Colonic mucosa (tissue), 4 donors: ENCODE results near the gene COQ9. TPM values are rescaled to one million over a fixed set of nuclear protein-coding genes. Genes with fewer than 3 reads are reported as not detected.
A peak's percentile ranks its signal among the peaks of the same experiment; 100 is the strongest.

Experiments used
- DNase-seq: peaks from one replicate; pipeline ENCODE4 v3.0.0-alpha.2; 2020
- H3K27ac ChIP-seq: fragments of 200-600 bp; one replicate; pipeline ENCODE4 v1.8.0; 2021
- H3K27me3 ChIP-seq: fragments of 200-600 bp; one replicate; pipeline ENCODE4 v1.8.0; 2021
- H3K36me3 ChIP-seq: fragments of 200-600 bp; one replicate; pipeline ENCODE4 v1.8.0; 2021
- H3K4me1 ChIP-seq: fragments of 200-600 bp; one replicate; pipeline ENCODE4 v1.8.0; 2021; ENCODE audit warnings: mild to moderate bottlenecking
- H3K4me3 ChIP-seq: fragments of 200-600 bp; one replicate; pipeline ENCODE4 v1.8.0; 2021
- H3K9ac ChIP-seq, 2 donors: one replicate each; pipeline ENCODE4 v1.7.0; 2013; ENCODE audit warnings: control low read depth in 2 of 2, low read depth in 2 of 2, low read length in 2 of 2
- H3K9me3 ChIP-seq: fragments of 200-600 bp; one replicate; pipeline ENCODE4 v1.8.0; 2021
- CTCF ChIP-seq: fragments of 200-600 bp; IDR thresholded peaks from one replicate; pipeline ENCODE4 v1.8.0; 2022; ENCODE audit warnings: antibody characterized with exemption, mild to moderate bottlenecking
- intact Hi-C: fragments of 100-400 bp; cut with DNase I; formaldehyde crosslinking; loops from one replicate; pipeline ENCODE4 v1.14.1; 2022
- total RNA-seq, 2 donors: library from RNA; stranded (reverse); fragmentation: NEBNext Ultra II Directional in 1 of 2; extraction: Animal tissue kit (Norgen Biotek cat#: 25700) in 1 of 2; gene quantifications; one replicate each; pipeline ENCODE4 v1.2.1, GENCODE V29; 2021
- donor health status: healthy.
- donor health status: DM: no; HTN: no; CAD: no.
- donor health status: DM: no; HTN: no; CAD: no.

COQ9 gene
- total RNA-seq, 2 donors from 2014 or later = 104 to 125 TPM

GRCh38 chr16:57476546-57477410 lies 29.5 kb downstream of the COQ9 start:
- no peak for DNase-seq
- no peaks in the 10 kb centered on the region for H3K9me3 ChIP-seq
- no peak overlapping the region for H3K4me3 ChIP-seq
- no peak for TF ChIP-seq CTCF
- H3K9ac ChIP-seq = peak overlapping the region in 1 of 2 donors; percentile 12
- peaks cover 10% of the 10 kb centered on the region for H3K4me1 ChIP-seq
- intact Hi-C loops = no loop called here
- no peaks in the 10 kb centered on the region for H3K36me3 ChIP-seq
- H3K27me3 ChIP-seq = no peaks in the 10 kb centered on the region
- no peak overlapping the region for H3K27ac ChIP-seq

GRCh38 chr16:57477531-57478202 lies 30.4 kb downstream of the COQ9 start:
- Histone ChIP-seq H3K27me3 (no peaks in the 10 kb centered on the region), H3K27ac (no peak overlapping the region), H3K4me3 (no peak overlapping the region), H3K9ac (peak overlapping the region in 1 of 2 donors; percentile 4), H3K4me1 (peaks cover 10% of the 10 kb centered on the region), H3K9me3 (no peaks in the 10 kb centered on the region), H3K36me3 (no peaks in the 10 kb centered on the region)
- intact Hi-C loops = no loop called here
- DNase-seq = no peak
- no peak for TF ChIP-seq CTCF

GRCh38 chr16:57478396-57479204 lies 31.3 kb downstream of the COQ9 start:
- Histone ChIP-seq H3K27me3 (no peaks in the 10 kb centered on the region), H3K9ac (peak overlapping the region; percentile 48 to 73), H3K9me3 (no peaks in the 10 kb centered on the region), H3K36me3 (no peaks in the 10 kb centered on the region), H3K27ac (no peak overlapping the region), H3K4me3 (peak overlapping the region; percentile 31), H3K4me1 (peaks cover 10% of the 10 kb centered on the region)
- intact Hi-C loops = no loop called here
- no peak for TF ChIP-seq CTCF
- no peak for DNase-seq

- TF ChIP-seq CTCF = no peak
- Histone ChIP-seq H3K27me3 (no peaks in the 10 kb centered on the region), H3K9ac (peak overlapping the region; percentile 48 to 73), H3K27ac (peak overlapping the region; percentile 92), H3K36me3 (no peaks in the 10 kb centered on the region), H3K9me3 (no peaks in the 10 kb centered on the region), H3K4me1 (peaks cover 10% of the 10 kb centered on the region), H3K4me3 (peak overlapping the region; percentile 31)
- DNase-seq = peak; percentile 91
- intact Hi-C loops = no loop called here
Observed at GRCh38 chr16:57479205-57479975, 32.1 kb downstream of the COQ9 start.
